ENCODE results near the gene RALBP1. TPM values are rescaled to one million over a fixed set of nuclear protein-coding genes. Genes with fewer than 3 reads are reported as not detected.

Gene RALBP1
- total and polyA plus RNA-seq, 2 of the 8 experiments (the other 6 are each of a cell fraction or from before 2014, with no cell fraction given) = 40.3 to 67.8 TPM

- POLR2A ChIA-PET (ENCODE audit: partially characterized antibody) = no interaction called here
- 91% methylated on average over 6 of the region's 6 CpGs; no CpG with 5 or more reads in 1 of the 2 experiments for WGBS, 2 experiments (ENCODE audit: extremely low coverage in 1 of 2, insufficient coverage in 1 of 2, insufficient read length in 1 of 2, insufficient replicate concordance in 2 of 2, low coverage in 1 of 2, low lambda C conversion rate in 2 of 2, missing lambda C conversion rate in 1 of 2)
- DNase-seq (ENCODE audit: low read depth in 1 of 2, low spot score in 2 of 2) = no peak
- TF ChIP-seq GABPA (IDR thresholded peaks at IDR 0.05; ENCODE audit: borderline replicate concordance, insufficient read depth, low read length) (no peak), SAP30 (IDR thresholded peaks at IDR 0.05; ENCODE audit: insufficient read depth, insufficient replicate concordance, low read length) (no peak), HDAC6 (IDR thresholded peaks at IDR 0.05; ENCODE audit: low read depth, low read length) (no peak), NRF1 (IDR thresholded peaks at IDR 0.05; ENCODE audit: low read depth, low read length) (no peak), EZH2 (IDR thresholded peaks at IDR 0.05; ENCODE audit: low read depth, low read length, severe bottlenecking) (no peak), JUND (IDR thresholded peaks at IDR 0.05; ENCODE audit: low read length) (no peak), PHF8 (conservative IDR thresholded peaks at IDR 0.05; ENCODE audit: low read depth, low read length) (no peak), HDAC2 (IDR thresholded peaks at IDR 0.05; ENCODE audit: borderline replicate concordance in 1 of 2, low read depth in 2 of 2, low read length in 2 of 2) (no peak), RXRA (IDR thresholded peaks at IDR 0.05; ENCODE audit: insufficient read depth, low read depth, low read length) (no peak), RBBP5 (IDR thresholded peaks at IDR 0.05; ENCODE audit: borderline replicate concordance, low read depth, low read length) (no peak), CBX8 (IDR thresholded peaks at IDR 0.05; ENCODE audit: borderline replicate concordance, low read depth, low read length) (no peak), ASH2L (IDR thresholded peaks at IDR 0.05; ENCODE audit: low read length) (no peak), SIRT6 (IDR thresholded peaks at IDR 0.05; ENCODE audit: low read length) (no peak)
Measured at GRCh38 chr18:9431296-9431695, 44.0 kb upstream of the RALBP1 start.

More at GRCh38 chr18:9431296-9431695, 44.0 kb upstream of the RALBP1 start:
- Histone ChIP-seq H4K5ac (ENCODE audit: insufficient read length, low read depth, low read length) (no peak overlapping the region), H4K8ac (ENCODE audit: extremely low read depth, insufficient read depth, low read length) (no peak overlapping the region), H2BK12ac (ENCODE audit: low read depth, low read length) (no peak overlapping the region), H3K18ac (ENCODE audit: extremely low read depth, low read length) (no peak overlapping the region), H3K9ac (replicated peaks in 1 of 4; ENCODE audit: extremely low read depth in 1 of 4, low read depth in 3 of 4, low read length in 3 of 4) (no peak overlapping the region), H2BK20ac (ENCODE audit: low read length) (no peak overlapping the region), H3K4me1 (replicated peaks in 1 of 4; ENCODE audit: control insufficient read depth in 3 of 4, insufficient read depth in 4 of 4, low read length in 3 of 4) (peaks cover 0 to 11% (median 3%) of the 10 kb centered on the region in 4 experiments; a peak in 5 of 7 replicates), H3K14ac (ENCODE audit: insufficient read length) (no peak overlapping the region), H3K27ac (ENCODE audit: low read depth, low read length) (no peak overlapping the region), H3K79me2 (ENCODE audit: control insufficient read depth in 1 of 2, insufficient read depth in 2 of 2, low read length in 2 of 2) (no peaks in the 10 kb centered on the region), H4K91ac (replicated peaks; ENCODE audit: insufficient read length, low read length) (no peak overlapping the region), H3K23ac (ENCODE audit: insufficient read length) (no peak overlapping the region), H3K79me1 (ENCODE audit: low read depth, low read length) (no peaks in the 10 kb centered on the region), H3K9me3 (ENCODE audit: insufficient read depth in 2 of 2, low read depth in 1 of 2, low read length in 1 of 2) (peaks cover 2 to 6% of the 10 kb centered on the region in 2 experiments; a peak in 2 of 4 replicates), H3K56ac (replicated peaks; ENCODE audit: insufficient read length, low read depth, low read length) (no peak overlapping the region), H3K36me3 (ENCODE audit: control insufficient read depth in 2 of 4, insufficient read depth in 4 of 4, low read length in 3 of 4) (no peaks in the 10 kb centered on the region), H4K20me1 (replicated peaks in 1 of 2; ENCODE audit: control insufficient read depth in 1 of 2, insufficient read depth in 2 of 2, low read length in 2 of 2) (no peaks in the 10 kb centered on the region), H3K4me3 (ENCODE audit: extremely low read depth in 1 of 4, insufficient read depth in 2 of 4, low read depth in 3 of 4, low read length in 4 of 4) (no peak overlapping the region), H2AK5ac (ENCODE audit: low read depth, low read length) (no peak overlapping the region), H2AFZ (ENCODE audit: low read length) (no peak overlapping the region), H3K4ac (replicated peaks; ENCODE audit: insufficient read length, low read depth, low read length) (no peak overlapping the region), H3K4me2 (ENCODE audit: insufficient read depth in 1 of 2, low read depth in 2 of 2, low read length in 2 of 2) (no peak overlapping the region), H2BK15ac (ENCODE audit: low read length) (no peak overlapping the region), H3K23me2 (ENCODE audit: low read depth, low read length) (no peaks in the 10 kb centered on the region), H3K27me3 (replicated peaks in 1 of 4; ENCODE audit: control insufficient read depth in 3 of 4, extremely low read depth in 1 of 4, insufficient read depth in 3 of 4, low read length in 3 of 4) (no peaks in the 10 kb centered on the region), H2BK5ac (ENCODE audit: low read depth, low read length) (no peak overlapping the region), H2BK120ac (replicated peaks; ENCODE audit: low read depth, low read length) (no peak overlapping the region)
- no peak for FAIRE-seq
- CTCF ChIA-PET (ENCODE audit: partially characterized antibody) = no interaction called here

All from H1 (cell line).